PC-9 (cell line): ENCODE data around the gene PARD6B. TPM values are rescaled to one million over a fixed set of nuclear protein-coding genes. Genes with fewer than 3 reads are reported as not detected.

ENCODE experiments used
- BruUV-seq: library from RNA; stranded (reverse); fragments of 400-500 nt; replicated peaks from 2 replicates; lab custom pipeline; 2021; lab: Mats Ljungman, UMichigan
- CTCF ChIA-PET: fragments of 300-600 bp; sonication (Branson Sonifier 250); formaldehyde crosslinking; loops from one replicate; lab custom pipeline; 2022; ENCODE audit warnings: antibody characterized with exemption; lab: Charles Lee
- POLR2A ChIA-PET: fragments of 300-600 bp; sonication (Branson Sonifier 250); formaldehyde crosslinking; loops from one replicate; lab custom pipeline; 2022; ENCODE audit warnings: antibody characterized with exemption; ENCODE audit not compliant: unreplicated experiment; lab: Charles Lee
- DNase-seq, 2 experiments: peaks; one replicate each; pipeline versions ENCODE4 v3.0.0 to v3.0.0-alpha.2; 2015 to 2022; ENCODE audit warnings: mixed read lengths in 1 of 2
- H2AFZ ChIP-seq: fragments of 200-600 bp; sonication (generic); 2 replicates; pipeline ENCODE4 v1.8.1; 2017; ENCODE audit warnings: antibody characterized with exemption
- H3F3A ChIP-seq: fragments of 200-600 bp; sonication (generic); 2 replicates; pipeline ENCODE4 v1.8.1; 2017; ENCODE audit warnings: antibody characterized with exemption, mild to moderate bottlenecking, low read depth; ENCODE audit not compliant: insufficient read depth
- H3K27ac ChIP-seq: fragments of 200-600 bp; sonication (generic); 2 replicates; pipeline ENCODE4 v1.6.1; 2016; ENCODE audit warnings: mixed run types
- H3K27me3 ChIP-seq: fragments of 200-600 bp; sonication (generic); 2 replicates; pipeline ENCODE4 v1.6.1; 2016; ENCODE audit warnings: low read depth, mixed run types; ENCODE audit not compliant: insufficient read depth
- H3K36me3 ChIP-seq: fragments of 200-600 bp; sonication (generic); 2 replicates; pipeline ENCODE4 v1.6.1; 2016; ENCODE audit warnings: low read depth, mixed run types
- H3K4me1 ChIP-seq: fragments of 200-600 bp; sonication (generic); replicated peaks from 2 replicates; pipeline ENCODE4 v1.6.1; 2016; ENCODE audit warnings: mixed run types; ENCODE audit not compliant: insufficient read depth
- H3K4me2 ChIP-seq: fragments of 200-600 bp; sonication (generic); 2 replicates; pipeline ENCODE4 v1.6.1; 2017; ENCODE audit warnings: mixed run types
- H3K4me3 ChIP-seq: fragments of 200-600 bp; sonication (generic); 2 replicates; pipeline ENCODE4 v1.6.1; 2016; ENCODE audit warnings: mixed run types
- H3K79me2 ChIP-seq: fragments of 200-600 bp; sonication (generic); 2 replicates; pipeline ENCODE4 v1.6.1; 2017; ENCODE audit warnings: low read depth, mixed run types
- H3K9me2 ChIP-seq: fragments of 200-600 bp; sonication (generic); 2 replicates; pipeline ENCODE4 v1.8.1; 2017; ENCODE audit warnings: mild to moderate bottlenecking; ENCODE audit not compliant: insufficient read depth
- H3K9me3 ChIP-seq: fragments of 200-600 bp; sonication (generic); 2 replicates; pipeline ENCODE4 v1.8.1; 2016; ENCODE audit warnings: low read depth; ENCODE audit not compliant: insufficient read depth
- H4K20me1 ChIP-seq: fragments of 200-600 bp; sonication (generic); 2 replicates; pipeline ENCODE4 v1.8.1; 2017; ENCODE audit not compliant: insufficient read depth
- EZH2 ChIP-seq: fragments of 200-600 bp; sonication (generic); IDR thresholded peaks from 2 replicates; pipeline ENCODE4 v1.8.0; 2017; ENCODE audit warnings: antibody characterized with exemption, low read depth
- intact Hi-C: fragments of 100-400 bp; cut with micrococcal nuclease; formaldehyde crosslinking; loops from one replicate; pipeline ENCODE4 v1.10.0; 2022; ENCODE audit not compliant: unreplicated experiment
- total RNA-seq: library from RNA; stranded (reverse); gene quantifications from 2 replicates; pipeline ENCODE4 v1.2.3, GENCODE V29; 2021
- TF ChIP-seq, protein P1 (sequence below): fragments of 200-600 bp; sonication (generic); conservative IDR thresholded peaks from 2 replicates; pipeline ENCODE4 v1.6.1; 2017; ENCODE audit warnings: mixed run types, antibody characterized with exemption, mild to moderate bottlenecking, moderate library complexity

PARD6B gene
- total RNA-seq, 1 experiment from 2014 or later: 52.2 TPM

DNA sequence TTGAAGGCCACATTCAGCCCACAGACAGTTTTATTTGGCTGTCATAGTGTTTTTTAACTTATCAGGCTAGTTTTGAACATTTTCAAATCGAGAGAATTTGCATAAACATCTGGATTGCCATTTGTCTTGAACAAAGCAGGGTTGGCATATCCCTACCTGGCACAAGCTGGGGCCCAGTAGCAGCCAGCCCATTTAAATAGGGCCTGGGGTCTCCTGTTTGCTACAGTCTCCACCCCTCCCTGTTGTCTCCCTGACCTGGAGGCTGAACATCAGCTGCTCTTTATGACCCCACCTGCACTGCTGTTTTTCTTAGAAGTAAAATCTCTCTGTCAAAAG, 73.9 kb downstream of the PARD6B start:
- Histone ChIP-seq H3K4me3 (no peak overlapping the region), H3K9me2 (no peaks in the 10 kb centered on the region), H3K79me2 (no peaks in the 10 kb centered on the region), H4K20me1 (no peaks in the 10 kb centered on the region), H3K27me3 (no peaks in the 10 kb centered on the region), H3F3A (no peaks in the 10 kb centered on the region), H3K4me2 (no peak overlapping the region), H3K27ac (no peak overlapping the region), H3K9me3 (no peaks in the 10 kb centered on the region), H3K36me3 (no peaks in the 10 kb centered on the region), H3K4me1 (no peaks in the 10 kb centered on the region), H2AFZ (no peak overlapping the region)
- TF ChIP-seq, protein P1, sequence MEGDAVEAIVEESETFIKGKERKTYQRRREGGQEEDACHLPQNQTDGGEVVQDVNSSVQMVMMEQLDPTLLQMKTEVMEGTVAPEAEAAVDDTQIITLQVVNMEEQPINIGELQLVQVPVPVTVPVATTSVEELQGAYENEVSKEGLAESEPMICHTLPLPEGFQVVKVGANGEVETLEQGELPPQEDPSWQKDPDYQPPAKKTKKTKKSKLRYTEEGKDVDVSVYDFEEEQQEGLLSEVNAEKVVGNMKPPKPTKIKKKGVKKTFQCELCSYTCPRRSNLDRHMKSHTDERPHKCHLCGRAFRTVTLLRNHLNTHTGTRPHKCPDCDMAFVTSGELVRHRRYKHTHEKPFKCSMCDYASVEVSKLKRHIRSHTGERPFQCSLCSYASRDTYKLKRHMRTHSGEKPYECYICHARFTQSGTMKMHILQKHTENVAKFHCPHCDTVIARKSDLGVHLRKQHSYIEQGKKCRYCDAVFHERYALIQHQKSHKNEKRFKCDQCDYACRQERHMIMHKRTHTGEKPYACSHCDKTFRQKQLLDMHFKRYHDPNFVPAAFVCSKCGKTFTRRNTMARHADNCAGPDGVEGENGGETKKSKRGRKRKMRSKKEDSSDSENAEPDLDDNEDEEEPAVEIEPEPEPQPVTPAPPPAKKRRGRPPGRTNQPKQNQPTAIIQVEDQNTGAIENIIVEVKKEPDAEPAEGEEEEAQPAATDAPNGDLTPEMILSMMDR: no peak
- no peak for TF ChIP-seq EZH2
- CTCF ChIA-PET: interaction anchor here (0.9 kb wide), 1 partner anchor 11 kb away, joined by 3 read pairs; the partner anchor contains the start of gene BCAS4
- intact Hi-C loops: no loop called here
- no peak for DNase-seq
- no TSS peak for BruUV-seq
- POLR2A ChIA-PET: no interaction called here

DNA sequence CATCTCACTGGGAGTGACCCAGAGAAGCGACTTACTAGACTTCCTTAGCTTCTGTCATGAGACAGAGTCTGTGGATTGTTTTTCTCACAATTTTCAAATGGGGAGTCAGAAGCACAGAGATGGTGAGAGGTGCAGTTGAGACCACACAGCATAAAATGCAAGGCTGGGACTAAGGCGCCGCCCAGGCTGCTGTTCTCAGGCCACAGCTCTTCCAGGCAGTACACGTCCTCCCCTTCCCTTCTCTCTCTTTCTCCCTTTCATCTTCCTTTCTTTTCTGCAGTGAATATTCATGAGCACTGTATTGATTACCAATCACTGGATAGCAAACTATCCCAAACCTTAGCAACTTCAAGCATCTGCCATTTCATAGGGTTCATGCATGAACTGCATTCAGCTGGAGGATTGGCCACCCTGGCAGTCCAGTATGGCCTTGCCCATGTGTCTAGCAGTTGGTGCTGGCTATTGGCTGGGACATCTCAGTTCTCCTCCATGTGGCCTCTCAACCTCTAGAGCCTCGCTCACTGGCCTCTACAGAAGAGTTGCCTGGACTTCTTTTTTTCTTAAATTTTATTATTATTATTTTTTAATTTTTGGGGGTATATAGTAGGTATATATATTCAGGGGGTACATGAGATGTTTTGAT, 74.9 kb downstream of the PARD6B start:
- TF ChIP-seq EZH2: no peak
- TF ChIP-seq, protein P1: no peak
- POLR2A ChIA-PET: no interaction called here
- BruUV-seq: no TSS peak
- no peak for DNase-seq
- Histone ChIP-seq H4K20me1 (no peaks in the 10 kb centered on the region), H3F3A (no peaks in the 10 kb centered on the region), H3K4me2 (no peak overlapping the region), H3K79me2 (no peaks in the 10 kb centered on the region), H3K9me2 (no peaks in the 10 kb centered on the region), H3K27me3 (no peaks in the 10 kb centered on the region), H3K36me3 (no peaks in the 10 kb centered on the region), H3K27ac (no peak overlapping the region), H2AFZ (no peak overlapping the region), H3K4me1 (no peaks in the 10 kb centered on the region), H3K9me3 (no peaks in the 10 kb centered on the region), H3K4me3 (no peak overlapping the region)
- intact Hi-C loops: no loop called here
- CTCF ChIA-PET: no interaction called here

Other genes starting within 250 kb of the PARD6B start
- 46.3 and 59.8 TPM in 2 replicates for gene PTPN1, start 221.2 kb upstream of the PARD6B start, total RNA-seq
- gene RIPOR3, start 40.0 kb upstream of the PARD6B start, total RNA-seq: 4.1 and 6.3 TPM in 2 replicates
- 7.6 and 12.4 TPM in 2 replicates for gene BCAS4, start 63.5 kb downstream of the PARD6B start, total RNA-seq
- 83.3 and 104 TPM in 2 replicates for gene ADNP, start 199.9 kb downstream of the PARD6B start, total RNA-seq
- gene DPM1, start 227.0 kb downstream of the PARD6B start, total RNA-seq: 39.1 and 70.7 TPM in 2 replicates
- gene MOCS3, start 227.2 kb downstream of the PARD6B start, total RNA-seq: 4.8 and 5.5 TPM in 2 replicates